NCI-H69 (cell line): ENCODE measurements around the gene HOXA10.

Experiments used
- DNase-seq: peaks from one replicate; lab custom pipeline; 2025; lab: John Stamatoyannopoulos, UW

Gene HOXA10

GRCh38 chr7:27166531-27167505 lies 7.3 kb downstream of the HOXA10 start:
- peak; percentile 71 for DNase-seq

- DNase-seq = peak; percentile 47
Observed at GRCh38 chr7:27165996-27166530, 8.1 kb downstream of the HOXA10 start.

- DNase-seq = no peak
Observed at GRCh38 chr7:27165089-27165995, 8.8 kb downstream of the HOXA10 start, which contains the start of gene HOXA9. TSS of gene HOXA9 (minus strand) at chr7:27165537. CDS start at chr7:27165457, 80 bp downstream.

- no peak for DNase-seq
Observed at GRCh38 chr7:27164367-27165088, 9.6 kb downstream of the HOXA10 start.

- DNase-seq = no peak
Observed at GRCh38 chr7:27164045-27164366, 10.1 kb downstream of the HOXA10 start.

GRCh38 chr7:27163288-27164044 lies 10.7 kb downstream of the HOXA10 start:
- DNase-seq = no peak

- DNase-seq = no peak
Observed at GRCh38 chr7:27162561-27163287, 11.4 kb downstream of the HOXA10 start.

GRCh38 chr7:27161721-27162560 lies 12.2 kb downstream of the HOXA10 start:
- no peak for DNase-seq

GRCh38 chr7:27161214-27161720 lies 12.9 kb downstream of the HOXA10 start:
- DNase-seq = no peak

GRCh38 chr7:27160546-27161213 lies 13.4 kb downstream of the HOXA10 start:
- peak; percentile 92 for DNase-seq

- peak; percentile 40 for DNase-seq
Observed at GRCh38 chr7:27160145-27160545, 14.0 kb downstream of the HOXA10 start.

GRCh38 chr7:27159266-27160144 lies 14.6 kb downstream of the HOXA10 start:
- DNase-seq = peak; percentile 26

GRCh38 chr7:27158436-27159265 lies 15.5 kb downstream of the HOXA10 start:
- no peak for DNase-seq

GRCh38 chr7:27157702-27158431 lies 16.3 kb downstream of the HOXA10 start:
- DNase-seq = no peak

- DNase-seq = no peak
Observed at GRCh38 chr7:27156916-27157701, 17.0 kb downstream of the HOXA10 start.
